ENCODE measurements around the gene PROP1.

Gene PROP1

DNA sequence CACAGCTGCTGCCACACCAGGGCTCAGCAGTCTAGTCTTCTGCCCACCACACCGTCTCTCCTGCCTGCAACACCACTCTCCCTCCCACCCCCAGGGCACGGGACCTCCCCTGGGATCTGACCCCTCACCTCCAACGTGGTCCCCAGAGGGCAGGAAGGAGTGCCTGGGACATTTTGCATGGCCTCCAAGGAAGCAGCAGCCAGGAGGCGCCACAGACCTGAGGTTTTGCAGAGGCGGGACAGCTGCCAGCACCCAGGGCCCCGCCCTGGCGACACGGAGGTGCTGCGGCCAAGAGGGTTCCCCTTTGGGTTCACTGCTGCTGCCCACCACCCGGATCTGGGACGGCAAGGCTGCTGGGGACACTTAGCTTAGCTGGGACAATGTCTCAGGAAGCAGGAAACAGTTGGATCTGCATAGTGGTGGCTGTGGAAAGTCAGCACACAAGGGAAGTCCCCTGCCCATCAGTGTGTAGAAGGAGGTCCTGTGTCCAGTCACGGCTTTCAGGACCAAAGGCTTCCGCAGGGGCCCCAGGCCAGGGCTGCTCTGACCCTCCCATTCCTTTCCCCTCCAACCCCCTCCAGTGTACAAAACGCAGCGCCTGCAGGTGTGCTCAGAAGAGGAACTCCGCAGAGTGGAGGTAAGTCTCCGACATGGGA lies 13.8 kb downstream of the PROP1 start:
- TF ChIP-seq YY1 (IDR thresholded peaks at IDR 0.05; ENCODE audit: low read depth) (0 out of 2 replicates have a peak, but pooled peaks have one; percentile 11), EGR1 (IDR thresholded peaks at IDR 0.05) (no peak), TAF1 (IDR thresholded peaks at IDR 0.05; ENCODE audit: low read depth) (no peak), ZBTB7A (IDR thresholded peaks at IDR 0.05; ENCODE audit: low read depth) (no peak), TEAD4 (IDR thresholded peaks at IDR 0.05) (no peak), TCF12 (IDR thresholded peaks at IDR 0.05; ENCODE audit: low read depth) (no peak), CEBPB (IDR thresholded peaks at IDR 0.05) (no peak), FOXM1 (IDR thresholded peaks at IDR 0.05; ENCODE audit: borderline replicate concordance, low read depth) (no peak), NFIC (IDR thresholded peaks at IDR 0.05) (peak; percentile 57), CREB1 (IDR thresholded peaks at IDR 0.05; ENCODE audit: low read depth) (no peak), RAD21 (IDR thresholded peaks at IDR 0.05; ENCODE audit: low read depth) (peak; percentile 86), EP300 (IDR thresholded peaks at IDR 0.05; ENCODE audit: borderline replicate concordance) (no peak)
- TF ChIP-seq, protein P1, sequence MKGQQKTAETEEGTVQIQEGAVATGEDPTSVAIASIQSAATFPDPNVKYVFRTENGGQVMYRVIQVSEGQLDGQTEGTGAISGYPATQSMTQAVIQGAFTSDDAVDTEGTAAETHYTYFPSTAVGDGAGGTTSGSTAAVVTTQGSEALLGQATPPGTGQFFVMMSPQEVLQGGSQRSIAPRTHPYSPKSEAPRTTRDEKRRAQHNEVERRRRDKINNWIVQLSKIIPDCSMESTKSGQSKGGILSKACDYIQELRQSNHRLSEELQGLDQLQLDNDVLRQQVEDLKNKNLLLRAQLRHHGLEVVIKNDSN (IDR thresholded peaks at IDR 0.05), result no peak
- TF ChIP-seq, protein P2, sequence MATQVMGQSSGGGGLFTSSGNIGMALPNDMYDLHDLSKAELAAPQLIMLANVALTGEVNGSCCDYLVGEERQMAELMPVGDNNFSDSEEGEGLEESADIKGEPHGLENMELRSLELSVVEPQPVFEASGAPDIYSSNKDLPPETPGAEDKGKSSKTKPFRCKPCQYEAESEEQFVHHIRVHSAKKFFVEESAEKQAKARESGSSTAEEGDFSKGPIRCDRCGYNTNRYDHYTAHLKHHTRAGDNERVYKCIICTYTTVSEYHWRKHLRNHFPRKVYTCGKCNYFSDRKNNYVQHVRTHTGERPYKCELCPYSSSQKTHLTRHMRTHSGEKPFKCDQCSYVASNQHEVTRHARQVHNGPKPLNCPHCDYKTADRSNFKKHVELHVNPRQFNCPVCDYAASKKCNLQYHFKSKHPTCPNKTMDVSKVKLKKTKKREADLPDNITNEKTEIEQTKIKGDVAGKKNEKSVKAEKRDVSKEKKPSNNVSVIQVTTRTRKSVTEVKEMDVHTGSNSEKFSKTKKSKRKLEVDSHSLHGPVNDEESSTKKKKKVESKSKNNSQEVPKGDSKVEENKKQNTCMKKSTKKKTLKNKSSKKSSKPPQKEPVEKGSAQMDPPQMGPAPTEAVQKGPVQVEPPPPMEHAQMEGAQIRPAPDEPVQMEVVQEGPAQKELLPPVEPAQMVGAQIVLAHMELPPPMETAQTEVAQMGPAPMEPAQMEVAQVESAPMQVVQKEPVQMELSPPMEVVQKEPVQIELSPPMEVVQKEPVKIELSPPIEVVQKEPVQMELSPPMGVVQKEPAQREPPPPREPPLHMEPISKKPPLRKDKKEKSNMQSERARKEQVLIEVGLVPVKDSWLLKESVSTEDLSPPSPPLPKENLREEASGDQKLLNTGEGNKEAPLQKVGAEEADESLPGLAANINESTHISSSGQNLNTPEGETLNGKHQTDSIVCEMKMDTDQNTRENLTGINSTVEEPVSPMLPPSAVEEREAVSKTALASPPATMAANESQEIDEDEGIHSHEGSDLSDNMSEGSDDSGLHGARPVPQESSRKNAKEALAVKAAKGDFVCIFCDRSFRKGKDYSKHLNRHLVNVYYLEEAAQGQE (IDR thresholded peaks at IDR 0.05; ENCODE audit: low read depth), result no peak
- TF ChIP-seq, protein P3, sequence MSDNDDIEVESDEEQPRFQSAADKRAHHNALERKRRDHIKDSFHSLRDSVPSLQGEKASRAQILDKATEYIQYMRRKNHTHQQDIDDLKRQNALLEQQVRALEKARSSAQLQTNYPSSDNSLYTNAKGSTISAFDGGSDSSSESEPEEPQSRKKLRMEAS (IDR thresholded peaks at IDR 0.05), result no peak

DNA sequence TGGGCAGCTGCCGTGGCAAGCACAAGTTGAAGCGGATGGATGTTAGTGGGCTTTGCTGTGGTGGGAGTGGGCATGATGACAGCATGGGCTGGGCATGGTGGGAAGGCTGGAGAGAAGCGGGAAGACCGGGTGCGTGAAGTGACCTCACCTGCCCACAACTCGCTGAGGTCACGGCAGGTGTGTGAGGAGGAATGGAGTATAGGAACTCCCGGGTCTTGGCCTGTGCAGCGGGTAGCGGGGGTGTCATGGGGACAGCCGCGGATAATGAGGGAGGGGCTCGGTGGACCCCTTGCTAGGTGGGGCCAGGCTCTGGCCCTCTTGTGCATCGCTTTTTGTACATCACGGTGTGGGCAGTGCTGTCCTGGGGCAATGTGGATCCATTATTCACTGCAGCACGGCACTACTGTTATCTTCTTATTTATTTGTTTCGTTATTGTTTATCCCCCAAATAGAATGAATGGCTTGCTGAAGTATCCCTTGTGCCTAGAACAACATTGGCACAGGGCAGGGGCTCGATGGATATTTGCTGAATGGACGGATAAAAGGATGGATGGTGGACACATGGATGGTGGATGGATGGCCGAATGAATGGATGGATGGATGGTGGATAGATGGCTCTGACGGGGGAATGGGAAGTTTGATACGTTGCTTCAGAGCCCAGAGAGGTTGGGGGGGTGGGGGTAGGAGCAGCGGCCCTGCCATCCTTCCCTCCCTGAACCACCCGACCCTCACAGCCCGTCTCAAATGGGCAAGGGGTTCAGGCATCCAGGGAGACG lies 14.6 kb downstream of the PROP1 start:
- TF ChIP-seq RAD21 (IDR thresholded peaks at IDR 0.05; ENCODE audit: low read depth) (no peak), TEAD4 (IDR thresholded peaks at IDR 0.05) (no peak), FOXM1 (IDR thresholded peaks at IDR 0.05; ENCODE audit: borderline replicate concordance, low read depth) (no peak), TCF12 (IDR thresholded peaks at IDR 0.05; ENCODE audit: low read depth) (no peak), EP300 (IDR thresholded peaks at IDR 0.05; ENCODE audit: borderline replicate concordance) (no peak), TAF1 (IDR thresholded peaks at IDR 0.05; ENCODE audit: low read depth) (no peak)
- TF ChIP-seq, protein P3 (IDR thresholded peaks at IDR 0.05), result no peak

DNA sequence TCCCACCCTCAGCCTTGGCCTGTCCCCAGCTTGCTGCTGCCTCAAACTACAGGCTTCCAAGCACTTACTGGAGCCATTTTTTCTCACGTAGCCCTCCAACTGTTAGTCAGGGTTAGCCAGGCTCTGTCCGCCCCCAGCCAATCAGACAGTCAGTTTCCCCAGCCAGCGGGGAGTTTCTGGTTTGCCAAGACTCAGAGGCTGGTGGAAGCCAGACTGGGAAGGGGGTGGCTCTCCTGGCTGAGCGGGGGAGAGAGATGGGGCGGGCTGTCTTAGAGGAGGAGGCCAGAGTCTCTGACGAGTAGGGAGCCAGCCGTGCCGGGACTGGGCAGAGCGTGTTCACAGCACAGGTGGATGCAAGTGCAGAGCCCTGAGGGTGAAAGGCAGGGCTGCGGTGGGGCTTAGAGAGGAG lies 15.3 kb downstream of the PROP1 start:
- TF ChIP-seq, protein P1 (IDR thresholded peaks at IDR 0.05), result no peak
- TF ChIP-seq TEAD4 (IDR thresholded peaks at IDR 0.05), result no peak
- no peak for TF ChIP-seq RAD21 (IDR thresholded peaks at IDR 0.05; ENCODE audit: low read depth)

DNA sequence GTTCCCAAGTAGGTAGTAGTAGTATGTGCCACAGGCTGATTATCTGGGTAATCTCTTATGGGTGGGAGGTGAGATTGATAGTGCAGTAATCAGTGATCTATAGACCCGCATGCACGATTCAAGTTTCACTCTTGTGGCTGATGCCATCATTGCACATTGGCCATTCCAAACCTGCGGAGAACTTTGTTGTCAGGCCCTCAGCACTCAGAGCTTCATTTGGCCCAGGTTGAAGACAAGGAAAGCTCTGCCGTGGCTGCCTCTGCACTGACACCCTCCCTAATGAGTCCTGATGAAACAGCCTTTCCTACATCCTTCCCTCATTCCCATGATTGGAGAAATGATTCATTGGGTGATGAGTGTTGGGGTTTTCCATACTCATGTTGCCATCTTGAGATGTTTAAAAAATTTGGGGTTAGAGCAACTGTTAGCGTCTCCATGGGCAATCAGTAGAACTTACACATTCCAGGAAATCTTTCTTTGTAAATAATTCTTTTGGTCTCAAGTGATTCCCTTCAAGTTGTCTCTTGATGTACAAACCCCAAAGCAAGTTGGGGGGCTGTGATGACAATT lies 22.9 kb downstream of the PROP1 start:
- TF ChIP-seq TEAD4 (IDR thresholded peaks at IDR 0.05) (no peak), CREB1 (IDR thresholded peaks at IDR 0.05; ENCODE audit: low read depth) (no peak), EP300 (IDR thresholded peaks at IDR 0.05; ENCODE audit: borderline replicate concordance) (no peak), EGR1 (IDR thresholded peaks at IDR 0.05) (no peak), ZBTB7A (IDR thresholded peaks at IDR 0.05; ENCODE audit: low read depth) (no peak), CEBPB (IDR thresholded peaks at IDR 0.05) (no peak), FOXM1 (IDR thresholded peaks at IDR 0.05; ENCODE audit: borderline replicate concordance, low read depth) (no peak), TAF1 (IDR thresholded peaks at IDR 0.05; ENCODE audit: low read depth) (no peak), RAD21 (IDR thresholded peaks at IDR 0.05; ENCODE audit: low read depth) (no peak), NFIC (IDR thresholded peaks at IDR 0.05) (no peak), TCF12 (IDR thresholded peaks at IDR 0.05; ENCODE audit: low read depth) (no peak), YY1 (IDR thresholded peaks at IDR 0.05; ENCODE audit: low read depth) (no peak)
- TF ChIP-seq, protein P1 (IDR thresholded peaks at IDR 0.05), result no peak
- TF ChIP-seq, protein P2 (IDR thresholded peaks at IDR 0.05; ENCODE audit: low read depth), result no peak
- TF ChIP-seq, protein P3 (IDR thresholded peaks at IDR 0.05), result no peak

Measured in Ishikawa (cell line).